Activated CD4-positive, alpha-beta T cell treated with anti-CD3 and anti-CD28 coated beads for 36 hours (primary cell): ENCODE data around the gene IL21. TPM values are rescaled to one million over a fixed set of nuclear protein-coding genes. Genes with fewer than 3 reads are reported as not detected.
A peak's percentile ranks its signal among the peaks of the same experiment; 100 is the strongest.
"Not testable (repeated sequence)": the region's sequence is repeated elsewhere in the genome, so short reads cannot be mapped to it uniquely, and the experiment has no call there.

Experiments used
- ATAC-seq: fragments of 200-7000 bp; cut with Tn5 transposase; one replicate; pipeline ENCODE4 v1.10.0; 2021; ENCODE audit warnings: mild to moderate bottlenecking, moderate library complexity
- CTCF ChIA-PET: fragments of 350-600 bp; sonication (Branson Sonifier 250); formaldehyde crosslinking; loops from one replicate; lab custom pipeline; 2021; ENCODE audit warnings: antibody characterized with exemption; lab: Charles Lee
- POLR2A ChIA-PET: fragments of 350-600 bp; sonication (Branson Sonifier 250); formaldehyde crosslinking; loops from one replicate; lab custom pipeline; 2021; ENCODE audit warnings: antibody characterized with exemption, inconsistent platforms; lab: Charles Lee
- DNase-seq: peaks from one replicate; pipeline ENCODE4 v3.0.0-alpha.2; 2020
- H3K27ac Mint-ChIP-seq: one replicate; pipeline ENCODE4 v1.8.0; 2021; ENCODE audit warnings: mixed read lengths
- H3K27me3 Mint-ChIP-seq: one replicate; pipeline ENCODE4 v1.8.0; 2021; ENCODE audit warnings: mixed read lengths
- H3K36me3 Mint-ChIP-seq: one replicate; pipeline ENCODE4 v1.8.0; 2021; ENCODE audit warnings: low read depth, mixed read lengths
- H3K4me1 Mint-ChIP-seq: one replicate; pipeline ENCODE4 v1.8.0; 2021; ENCODE audit warnings: mixed read lengths
- H3K4me3 Mint-ChIP-seq: one replicate; pipeline ENCODE4 v1.8.0; 2021; ENCODE audit warnings: mild to moderate bottlenecking, moderate library complexity, mixed read lengths
- H3K9me3 Mint-ChIP-seq: one replicate; pipeline ENCODE4 v1.8.0; 2021; ENCODE audit warnings: low read depth, mixed read lengths
- intact Hi-C, 2 experiments: fragments of 100-400 bp; cut with DNase I in 1 of 2; cut with micrococcal nuclease in 1 of 2; formaldehyde crosslinking; loops; one replicate each; pipeline versions ENCODE4 v1.14.2 to v1.15.1; 2022 to 2024; cut with DNase I, micrococcal nuclease
- total RNA-seq, 2 experiments: library from RNA; stranded (reverse); gene quantifications; one replicate each; pipeline ENCODE4 v1.2.3, GENCODE V29; 2021

Gene IL21
- total RNA-seq, 2 experiments from 2014 or later, result 50.0 to 65.1 TPM

DNA sequence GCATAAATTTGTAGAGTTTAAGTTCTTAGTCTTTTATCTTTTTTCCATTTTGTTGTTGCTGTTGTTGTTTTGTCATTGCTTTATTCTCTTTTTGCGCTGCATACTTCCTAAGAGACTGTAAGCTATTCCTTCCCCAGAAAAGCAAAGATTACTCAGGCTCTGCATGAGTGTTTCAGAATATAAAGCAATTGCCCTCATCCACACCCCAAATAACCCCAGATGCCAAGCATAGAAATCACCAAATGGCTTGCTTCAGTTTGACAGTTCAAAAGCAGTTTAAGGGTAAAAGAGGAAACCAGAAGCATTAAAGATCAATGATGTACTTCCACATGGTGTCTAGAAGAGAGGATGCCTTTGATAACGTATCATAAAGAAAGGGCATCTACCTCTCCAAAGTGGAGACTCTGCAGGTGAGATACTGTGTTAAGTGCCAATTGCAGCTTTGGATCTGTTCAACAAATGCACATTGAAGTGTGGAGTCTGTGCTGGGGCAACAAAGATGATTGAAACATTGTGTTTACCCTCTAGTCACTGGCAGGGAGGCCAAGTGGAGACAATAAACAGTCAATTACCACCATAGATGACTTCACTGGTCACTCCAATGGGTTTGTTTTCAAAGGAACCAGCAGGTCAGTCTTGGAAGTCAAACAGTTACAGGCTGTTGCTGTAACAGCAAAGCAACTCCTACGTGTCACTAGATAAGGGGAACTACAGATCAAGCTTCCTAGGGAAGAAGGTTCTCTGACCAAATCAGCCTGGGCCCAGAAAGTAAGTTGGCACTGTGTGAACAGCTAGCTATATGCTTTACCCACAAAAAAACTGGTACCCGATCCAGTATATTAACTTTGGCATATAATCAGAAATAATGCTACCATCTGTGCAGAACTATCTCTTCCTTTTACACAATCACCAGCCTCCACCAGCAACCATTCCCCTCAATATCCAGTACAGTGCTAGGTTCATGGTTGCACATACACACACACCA lies 40.6 kb upstream of the IL21 start:
- H3K4me1 Mint-ChIP-seq, result peaks cover 84% of the 10 kb centered on the region
- CTCF ChIA-PET, result interaction anchor here (0.9 to 5.1 kb wide), 5 partner anchors 32 to 84 kb away, joined by 3 to 20 read pairs (median 4); no protein-coding TSS in a partner anchor
- H3K36me3 Mint-ChIP-seq, result peaks cover 20% of the 10 kb centered on the region
- intact Hi-C loops, result loop anchor here (1.0 to 5.0 kb wide), 3 partner anchors 39 to 204 kb away; partner anchors contain the start of gene IL2 (in 2 of the 2)
- H3K27me3 Mint-ChIP-seq, result no peaks in the 10 kb centered on the region
- H3K27ac Mint-ChIP-seq, result peak overlapping the region; percentile 86
- no peak for ATAC-seq
- H3K4me3 Mint-ChIP-seq, result no peak overlapping the region
- peaks cover 10% of the 10 kb centered on the region for H3K9me3 Mint-ChIP-seq
- DNase-seq, result no peak
- POLR2A ChIA-PET, result no interaction called here

DNA sequence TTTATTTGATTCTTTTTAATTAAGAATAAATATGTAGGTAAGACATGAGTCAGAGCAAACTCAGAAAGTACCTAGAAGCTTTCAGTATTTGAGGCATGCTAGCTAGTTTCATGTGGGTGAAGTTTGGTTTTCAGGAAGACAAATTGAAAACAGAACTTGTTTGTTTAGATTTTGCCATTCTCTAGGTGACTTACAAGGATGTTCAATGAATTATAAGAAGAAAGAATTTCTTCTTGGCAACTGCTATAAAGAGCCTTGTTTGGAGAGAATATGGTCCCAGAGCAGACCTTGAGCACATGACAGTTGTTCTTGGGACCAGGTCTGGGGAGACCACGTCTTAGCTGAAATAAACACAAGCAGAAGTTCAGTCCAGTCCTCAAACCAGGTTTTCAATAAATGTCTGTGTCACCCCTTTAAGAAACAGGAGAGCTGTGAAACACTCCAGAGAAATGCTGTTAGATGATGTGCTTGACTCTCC lies 38.0 kb upstream of the IL21 start:
- H3K27me3 Mint-ChIP-seq, result no peaks in the 10 kb centered on the region
- H3K4me3 Mint-ChIP-seq, result peak overlapping the region; percentile 42
- ChIA-PET POLR2A (interaction anchor here (0.6 to 1.3 kb wide), 8 partner anchors 38 to 108 kb away, joined by 3 to 13 read pairs (median 4); partner anchors contain the start of genes BBS12 and IL21), CTCF (interaction anchor here (0.6 to 5.1 kb wide), 13 partner anchors 8 to 749 kb away, joined by 3 to 20 read pairs (median 4); partner anchors contain the start of gene IL21)
- H3K4me1 Mint-ChIP-seq, result peaks cover 61% of the 10 kb centered on the region
- DNase-seq, result no peak
- H3K9me3 Mint-ChIP-seq, result peaks cover 10% of the 10 kb centered on the region
- H3K27ac Mint-ChIP-seq, result peak overlapping the region; percentile 98
- ATAC-seq, result peak; percentile 86
- intact Hi-C loops, result loop anchor here in 1 of 2 experiments (5.0 kb wide), 1 partner anchor 152 kb away; no protein-coding TSS in a partner anchor
- H3K36me3 Mint-ChIP-seq, result peaks cover 20% of the 10 kb centered on the region

DNA sequence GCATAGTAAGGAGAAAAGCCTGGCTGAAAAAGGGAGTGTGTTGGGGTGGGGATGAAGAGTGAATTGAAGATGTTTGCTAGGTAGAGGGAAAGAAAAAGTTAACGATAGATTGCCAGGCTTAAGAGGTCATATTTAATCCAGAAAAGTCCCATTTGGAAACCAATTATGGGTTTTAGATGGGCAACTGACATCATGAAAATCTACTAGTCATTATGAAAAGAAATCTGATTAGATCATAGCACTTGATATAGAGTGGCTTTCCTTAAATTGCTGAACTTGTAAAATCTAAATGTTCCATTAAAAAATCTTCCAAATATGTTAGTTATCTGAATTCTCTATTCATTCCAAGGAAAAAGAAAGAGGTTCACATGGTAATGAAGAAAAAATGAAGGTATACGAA lies 37.5 kb upstream of the IL21 start:
- intact Hi-C loops, result loop anchor here in 1 of 2 experiments (5.0 kb wide), 1 partner anchor 151 kb away; no protein-coding TSS in a partner anchor
- Mint-ChIP-seq H3K27me3 (no peaks in the 10 kb centered on the region), H3K36me3 (peaks cover 20% of the 10 kb centered on the region), H3K4me3 (peak overlapping the region; percentile 2), H3K4me1 (peaks cover 57% of the 10 kb centered on the region), H3K27ac (peak overlapping the region; percentile 98), H3K9me3 (peaks cover 10% of the 10 kb centered on the region)
- POLR2A ChIA-PET, result interaction anchor here (0.7 to 1.3 kb wide), 7 partner anchors 37 to 108 kb away, joined by 3 to 13 read pairs (median 3); partner anchors contain the start of genes BBS12 and IL21
- no peak for DNase-seq
- CTCF ChIA-PET, result interaction anchor here (0.7 to 5.1 kb wide), 10 partner anchors 9 to 80 kb away, joined by 3 to 20 read pairs (median 4); partner anchors contain the start of gene IL21
- ATAC-seq, result peak; percentile 58

DNA sequence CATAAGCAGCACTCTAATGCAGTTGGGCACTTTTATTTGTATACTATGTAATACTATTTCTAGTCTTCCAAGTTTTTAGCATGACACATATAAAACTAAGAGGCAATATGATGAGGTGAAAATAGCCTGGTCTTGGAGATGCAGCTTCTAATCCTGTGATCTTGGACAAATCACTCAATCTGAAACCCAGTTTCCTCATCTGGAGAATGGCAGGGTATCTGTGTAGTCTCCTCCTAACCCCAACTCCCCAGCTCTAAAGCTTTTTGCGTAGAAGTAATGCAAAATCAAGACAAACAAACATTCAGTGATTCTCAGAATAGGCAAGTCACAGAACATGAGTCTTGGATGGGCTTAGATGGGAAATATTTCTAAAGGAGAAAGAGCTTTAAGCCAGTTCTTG lies 36.7 kb upstream of the IL21 start:
- DNase-seq (no peak), ATAC-seq (no peak)
- Mint-ChIP-seq H3K36me3 (peaks cover 20% of the 10 kb centered on the region), H3K9me3 (peaks cover 10% of the 10 kb centered on the region), H3K4me1 (peaks cover 49% of the 10 kb centered on the region), H3K27me3 (no peaks in the 10 kb centered on the region), H3K4me3 (no peak overlapping the region), H3K27ac (peak overlapping the region; percentile 98)
- intact Hi-C loops, result loop anchor here in 1 of 2 experiments (5.0 kb wide), 1 partner anchor 150 kb away; no protein-coding TSS in a partner anchor
- POLR2A ChIA-PET, result no interaction called here
- CTCF ChIA-PET, result interaction anchor here (1.3 to 5.1 kb wide), 3 partner anchors 53 to 80 kb away, joined by 3 to 20 read pairs (median 12); no protein-coding TSS in a partner anchor

GRCh38 chr4:122656583-122656982 lies 35.7 kb upstream of the IL21 start:
- ATAC-seq, H3K4me3 Mint-ChIP-seq, DNase-seq, POLR2A ChIA-PET, H3K27me3 Mint-ChIP-seq: not testable (repeated sequence)
- Mint-ChIP-seq H3K9me3 (peaks cover 10% of the 10 kb centered on the region), H3K4me1 (peaks cover 47% of the 10 kb centered on the region), H3K27ac (peak overlapping the region; percentile 98), H3K36me3 (peaks cover 20% of the 10 kb centered on the region)
- CTCF ChIA-PET, result interaction anchor here (0.6 to 5.1 kb wide), 3 partner anchors 26 to 79 kb away, joined by 3 to 20 read pairs (median 12); no protein-coding TSS in a partner anchor
- intact Hi-C loops, result loop anchor here in 1 of 2 experiments (5.0 kb wide), 1 partner anchor 149 kb away; no protein-coding TSS in a partner anchor

DNA sequence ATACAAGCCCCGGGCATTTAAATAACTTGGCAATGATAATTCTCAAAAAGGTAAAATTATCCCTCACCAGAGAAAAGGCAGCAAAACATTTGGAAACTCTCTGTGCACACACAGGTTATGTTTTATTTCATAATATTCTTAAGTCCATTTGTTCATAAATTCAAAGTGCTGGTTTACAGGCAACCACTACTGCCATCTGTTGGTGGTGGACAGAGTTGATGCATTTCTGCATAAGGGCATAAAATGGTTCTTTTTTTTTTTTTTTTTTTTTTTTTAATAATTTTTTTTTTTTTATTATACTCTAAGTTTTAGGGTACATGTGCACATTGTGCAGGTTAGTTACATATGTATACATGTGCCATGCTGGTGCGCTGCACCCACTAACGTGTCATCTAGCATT lies 31.5 kb upstream of the IL21 start:
- ChIA-PET CTCF (interaction anchor here (0.9 to 1.1 kb wide), 2 partner anchors 11 to 20 kb away, joined by 3 read pairs; no protein-coding TSS in a partner anchor), POLR2A (no interaction called here)
- H3K4me1 Mint-ChIP-seq, result peaks cover 11% of the 10 kb centered on the region
- DNase-seq (peak; percentile 77), ATAC-seq (peak; percentile 65)
- peaks cover 10% of the 10 kb centered on the region for H3K9me3 Mint-ChIP-seq
- no peaks in the 10 kb centered on the region for H3K27me3 Mint-ChIP-seq
- intact Hi-C loops, result loop anchor here in 1 of 2 experiments (5.0 kb wide), 1 partner anchor 50 kb away; no protein-coding TSS in a partner anchor
- peak overlapping the region; percentile 9 for H3K27ac Mint-ChIP-seq
- H3K36me3 Mint-ChIP-seq, result peaks cover 10% of the 10 kb centered on the region
- no peak overlapping the region for H3K4me3 Mint-ChIP-seq

DNA sequence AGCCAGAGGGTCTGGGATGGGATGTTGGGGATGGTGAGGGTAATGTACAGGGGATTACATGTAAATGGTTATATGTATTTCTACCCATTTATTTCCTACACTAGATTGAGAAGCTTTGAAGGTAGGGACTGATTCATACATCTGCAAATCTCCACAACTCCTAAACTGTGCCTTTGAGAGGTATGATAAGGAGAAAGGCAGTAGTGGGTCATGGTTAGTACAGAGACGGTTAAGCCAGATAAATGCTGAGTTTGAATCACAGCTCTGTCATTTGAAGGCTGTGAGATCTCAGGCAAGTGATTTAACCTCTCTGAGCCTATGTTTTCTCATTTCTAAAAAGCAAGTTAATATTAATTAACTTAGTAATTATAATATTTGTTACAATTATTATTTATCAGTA lies 29.3 kb upstream of the IL21 start:
- Mint-ChIP-seq H3K36me3 (peaks cover 4% of the 10 kb centered on the region), H3K4me1 (peaks cover 4% of the 10 kb centered on the region), H3K4me3 (no peak overlapping the region), H3K27me3 (no peaks in the 10 kb centered on the region), H3K9me3 (peaks cover 3% of the 10 kb centered on the region), H3K27ac (no peak overlapping the region)
- DNase-seq (no peak), ATAC-seq (no peak)
- POLR2A ChIA-PET, result no interaction called here
- intact Hi-C loops, result loop anchor here in 1 of 2 experiments (5.0 kb wide), 1 partner anchor 48 kb away; no protein-coding TSS in a partner anchor
- CTCF ChIA-PET, result interaction anchor here (0.6 to 2.7 kb wide), 9 partner anchors 9 to 161 kb away, joined by 3 to 16 read pairs (median 3); no protein-coding TSS in a partner anchor

DNA sequence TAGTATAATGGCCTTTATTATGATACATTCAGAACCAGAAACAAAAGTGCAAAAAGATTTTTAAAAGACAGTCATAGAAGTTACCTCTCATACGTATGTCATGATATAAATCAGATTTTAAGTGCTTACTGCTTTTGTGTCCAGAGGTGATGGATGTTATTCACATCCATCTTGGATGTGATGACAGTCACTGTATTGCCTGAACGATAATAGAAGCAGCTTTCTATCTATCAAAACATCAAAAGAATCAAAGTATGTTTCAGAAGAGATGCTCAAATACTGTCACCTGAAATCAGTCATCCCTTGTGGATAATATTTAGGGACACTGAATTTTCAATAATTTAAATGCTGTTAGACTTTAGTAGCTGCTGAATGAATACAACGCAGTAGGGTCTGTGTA lies 26.8 kb upstream of the IL21 start:
- CTCF ChIA-PET, result interaction anchor here (1.2 kb wide), 1 partner anchor 192 kb away, joined by 3 read pairs; no protein-coding TSS in a partner anchor
- H3K27ac Mint-ChIP-seq, result no peak overlapping the region
- intact Hi-C loops, result no loop called here
- DNase-seq (no peak), ATAC-seq (no peak)
- peaks cover 2% of the 10 kb centered on the region for H3K27me3 Mint-ChIP-seq
- peaks cover 4% of the 10 kb centered on the region for H3K4me1 Mint-ChIP-seq
- H3K4me3 Mint-ChIP-seq, result no peak overlapping the region
- peaks cover 4% of the 10 kb centered on the region for H3K36me3 Mint-ChIP-seq
- POLR2A ChIA-PET, result no interaction called here
- peaks cover 3% of the 10 kb centered on the region for H3K9me3 Mint-ChIP-seq

- no peaks in the 10 kb centered on the region for H3K9me3 Mint-ChIP-seq
- DNase-seq (no peak), ATAC-seq (peak; percentile 38)
- no peaks in the 10 kb centered on the region for H3K36me3 Mint-ChIP-seq
- H3K27me3 Mint-ChIP-seq, result peaks cover 2% of the 10 kb centered on the region
- POLR2A ChIA-PET, result no interaction called here
- no peak overlapping the region for H3K27ac Mint-ChIP-seq
- intact Hi-C loops, result no loop called here
- H3K4me3 Mint-ChIP-seq, result no peak overlapping the region
- H3K4me1 Mint-ChIP-seq, result no peaks in the 10 kb centered on the region
- CTCF ChIA-PET, result interaction anchor here (0.8 kb wide), 1 partner anchor 116 kb away, joined by 4 read pairs; no protein-coding TSS in a partner anchor
Measured at GRCh38 chr4:122643257-122643656, 22.4 kb upstream of the IL21 start.

GRCh38 chr4:122639181-122639580 lies 18.3 kb upstream of the IL21 start:
- peak; percentile 47 for DNase-seq
- Mint-ChIP-seq H3K4me1 (peaks cover 19% of the 10 kb centered on the region), H3K9me3 (no peaks in the 10 kb centered on the region), H3K4me3 (no peak overlapping the region), H3K27ac (no peak overlapping the region), H3K27me3 (peaks cover 2% of the 10 kb centered on the region), H3K36me3 (no peaks in the 10 kb centered on the region)
- intact Hi-C loops, result no loop called here
- ATAC-seq, result peak; percentile 57
- POLR2A ChIA-PET, result no interaction called here
- CTCF ChIA-PET, result no interaction called here
